Measurements from ENCODE around the gene MUTYH.
A peak's percentile ranks its signal among the peaks of the same experiment; 100 is the strongest.
"Not testable (repeated sequence)": the region's sequence is repeated elsewhere in the genome, so short reads cannot be mapped to it uniquely, and the experiment has no call there.

Gene MUTYH

GRCh38 chr1:45339789-45340558 is at the start of gene MUTYH, which contains the start of gene TOE1:
TSS of gene MUTYH (minus strand) at chr1:45340440. CDS start at chr1:45334505, 5,935 bp downstream.
TSS of gene TOE1 (plus strand) at chr1:45340170. CDS start at chr1:45340253, 83 bp downstream.
- peak; percentile 97 for DNase-seq

- DNase-seq = no peak
These were observed 46.0 kb upstream of the MUTYH start for GRCh38 chr1:45386219-45386618.

GRCh38 chr1:45385302-45385701 is 45.1 kb upstream of the MUTYH start:
- DNase-seq = peak; percentile 79

GRCh38 chr1:45384213-45384612 is 44.0 kb upstream of the MUTYH start:
- DNase-seq = not testable (repeated sequence)

GRCh38 chr1:45383191-45383590 is 43.0 kb upstream of the MUTYH start:
- no peak for DNase-seq

GRCh38 chr1:45381243-45381642 is 41.0 kb upstream of the MUTYH start:
- no peak for DNase-seq

DNA sequence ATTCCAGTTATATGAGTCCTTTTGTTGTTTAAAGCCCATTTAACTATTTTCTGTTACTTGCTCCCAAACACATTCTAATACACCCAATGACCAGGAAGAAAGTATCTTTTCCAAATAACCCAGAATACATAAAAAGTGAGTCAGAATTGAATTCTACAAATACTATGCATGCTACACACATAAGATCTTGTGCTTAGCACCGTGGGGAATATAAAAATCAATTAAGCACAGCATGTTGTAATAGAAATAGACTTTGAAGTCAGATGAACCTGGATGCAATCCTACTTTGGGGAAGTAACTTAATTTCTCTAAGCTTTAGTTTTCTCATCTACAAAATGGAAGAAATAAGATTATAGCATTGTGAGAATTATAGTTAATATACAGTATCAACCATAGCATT is 40.5 kb upstream of the MUTYH start:
- no peak for DNase-seq

GRCh38 chr1:45380125-45380524 is 39.9 kb upstream of the MUTYH start:
- DNase-seq = no peak

DNA sequence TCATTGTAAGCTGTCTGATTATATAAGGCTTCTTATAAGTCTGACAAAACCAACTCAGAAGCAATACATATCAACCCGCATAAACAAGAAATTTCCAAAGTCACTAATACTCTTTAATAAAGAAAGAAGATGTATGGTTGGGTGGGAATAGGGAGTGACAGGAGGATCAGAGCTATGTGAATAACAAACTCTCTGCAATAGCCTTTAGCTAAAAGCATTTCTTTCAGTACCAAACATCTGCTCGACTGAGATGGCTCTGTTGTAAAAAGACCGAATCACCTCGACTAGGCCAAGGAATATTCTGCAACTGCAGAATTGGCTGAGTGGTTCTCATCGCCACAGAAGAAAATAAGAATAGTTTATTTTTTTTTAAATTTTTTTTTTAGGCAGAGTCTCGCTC is 39.3 kb upstream of the MUTYH start:
- no peak for DNase-seq

DNA sequence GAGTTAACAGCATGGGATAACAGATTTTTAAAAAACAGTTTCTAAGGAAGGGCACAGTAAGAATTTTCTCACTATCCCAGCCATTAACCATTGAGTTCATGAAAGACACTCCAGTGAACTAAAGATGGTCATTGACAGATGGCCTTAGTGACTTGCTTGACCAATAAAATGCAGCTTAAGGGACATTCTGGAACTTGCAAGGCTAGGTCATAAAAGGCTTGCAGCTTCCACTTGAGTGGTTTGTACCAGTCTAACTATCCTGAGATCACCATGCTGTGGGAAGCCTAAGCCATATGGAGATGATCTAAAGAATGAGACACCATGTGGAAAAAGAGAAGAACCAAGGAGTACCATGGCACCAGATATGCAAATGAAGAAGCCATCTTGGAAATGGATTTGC is 37.9 kb upstream of the MUTYH start:
- no peak for DNase-seq

GRCh38 chr1:45375104-45376090 is 35.2 kb upstream of the MUTYH start:
- no peak for DNase-seq

DNA sequence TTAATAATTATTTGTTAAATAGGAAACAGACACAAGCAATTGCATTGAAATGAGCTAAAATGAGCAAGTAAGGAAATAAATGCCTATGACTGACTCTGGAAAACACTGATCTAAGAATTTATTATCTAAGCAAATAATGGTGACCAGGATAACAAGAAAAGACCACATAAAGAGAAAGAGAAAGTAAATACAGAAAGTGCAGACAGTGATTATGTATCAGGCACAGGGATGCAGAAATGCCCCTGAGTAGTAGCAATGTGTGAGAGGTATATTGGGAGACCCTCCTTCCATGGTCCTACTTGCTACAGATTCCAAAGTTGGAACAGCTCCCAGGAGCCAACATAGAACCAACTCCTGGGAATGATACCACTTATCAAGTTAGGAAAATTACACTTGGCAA is 33.3 kb upstream of the MUTYH start:
- DNase-seq = no peak

DNA sequence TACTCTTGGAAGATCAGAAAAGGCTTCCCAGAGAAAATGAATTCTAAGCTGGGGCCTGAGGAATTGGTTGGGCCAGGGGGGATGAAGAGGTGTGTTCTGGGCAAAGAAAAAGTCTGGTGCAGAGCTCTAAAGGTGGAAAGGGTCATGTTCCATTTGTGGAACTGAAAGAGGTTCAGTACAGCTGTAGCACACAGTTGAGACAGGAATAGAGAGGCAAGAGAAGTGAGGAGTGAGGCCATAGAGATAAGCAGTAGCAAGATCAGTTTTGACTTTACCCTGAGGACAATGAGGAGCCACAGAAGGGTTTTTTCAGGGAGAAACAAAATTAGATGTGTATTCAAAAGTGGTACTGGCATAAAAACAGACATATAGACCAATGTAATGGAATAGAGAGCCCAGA is 30.3 kb upstream of the MUTYH start:
- DNase-seq = no peak

DNA sequence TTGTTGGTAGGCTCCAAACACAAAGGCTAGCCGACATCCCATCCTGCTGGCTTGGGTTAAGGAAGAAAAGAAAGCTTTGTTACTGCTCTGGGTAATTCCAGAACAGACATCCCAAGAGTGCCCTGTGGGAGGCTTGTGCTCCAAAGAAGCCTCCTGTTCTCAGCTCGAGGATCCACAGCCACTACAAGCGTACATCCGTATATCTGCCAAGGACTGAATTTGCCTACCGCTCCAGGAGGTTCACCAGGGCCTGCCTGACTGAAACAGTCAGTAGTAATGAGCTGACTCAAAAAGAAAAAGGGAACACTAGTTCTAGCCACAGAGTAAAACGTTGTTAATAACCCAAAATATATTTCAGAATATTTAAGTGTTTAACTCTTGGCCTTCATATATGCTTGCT is 24.8 kb upstream of the MUTYH start:
- no peak for DNase-seq

DNA sequence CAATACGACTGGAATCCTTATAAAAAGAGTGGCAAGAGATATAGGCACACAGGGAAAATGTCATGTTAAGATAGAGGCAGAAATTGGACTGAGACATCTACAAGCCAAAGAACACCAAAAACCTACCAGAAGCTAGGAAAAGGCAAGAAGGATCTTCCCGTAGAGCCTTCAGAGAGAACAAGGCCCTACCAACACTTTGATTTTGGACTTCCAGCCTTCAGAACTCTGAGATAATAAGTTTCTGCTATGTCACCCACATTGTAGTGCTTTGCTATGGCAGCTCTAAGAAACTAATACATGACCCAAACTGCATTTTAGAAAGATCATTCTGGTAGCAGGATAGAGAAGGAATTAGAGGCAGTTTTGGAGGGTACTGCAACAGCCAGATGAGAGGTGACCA is 24.1 kb upstream of the MUTYH start:
- no peak for DNase-seq

GRCh38 chr1:45360981-45361380 is 20.7 kb upstream of the MUTYH start:
- peak; percentile 66 for DNase-seq

DNA sequence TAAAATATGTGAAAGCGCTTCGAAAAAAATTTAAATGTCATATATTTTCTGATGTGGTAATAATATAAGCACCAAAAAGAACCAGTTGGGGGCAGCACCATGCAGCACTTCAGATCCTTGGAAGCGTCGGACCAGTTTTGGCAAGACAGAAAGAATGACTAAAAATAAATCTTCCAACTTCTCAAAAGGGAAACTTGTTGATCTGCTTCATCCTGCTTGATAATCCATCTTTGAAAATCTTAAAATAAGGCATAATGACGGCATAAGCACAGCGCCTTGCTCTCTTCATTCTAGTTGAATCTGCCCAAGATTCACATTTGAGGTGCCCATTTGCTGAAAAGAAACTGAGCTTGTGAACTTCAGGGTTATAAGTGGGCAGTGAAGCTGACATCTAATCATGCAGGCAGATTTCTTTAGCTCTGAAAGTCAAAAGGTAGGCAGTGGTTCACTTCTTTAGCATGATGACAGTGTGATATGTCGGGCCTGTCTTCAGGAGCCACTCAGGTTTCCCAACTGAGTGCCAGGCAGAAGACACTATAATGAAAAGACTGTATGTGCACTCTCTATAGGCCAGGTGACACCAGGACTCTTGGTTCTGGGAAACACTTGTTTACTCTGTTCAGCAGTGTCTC is 19.8 kb upstream of the MUTYH start:
- DNase-seq = peak; percentile 55

GRCh38 chr1:45356186-45356585 is 15.9 kb upstream of the MUTYH start:
- DNase-seq = no peak

- no peak for DNase-seq
These were observed 15.4 kb upstream of the MUTYH start for GRCh38 chr1:45355683-45356082.

DNA sequence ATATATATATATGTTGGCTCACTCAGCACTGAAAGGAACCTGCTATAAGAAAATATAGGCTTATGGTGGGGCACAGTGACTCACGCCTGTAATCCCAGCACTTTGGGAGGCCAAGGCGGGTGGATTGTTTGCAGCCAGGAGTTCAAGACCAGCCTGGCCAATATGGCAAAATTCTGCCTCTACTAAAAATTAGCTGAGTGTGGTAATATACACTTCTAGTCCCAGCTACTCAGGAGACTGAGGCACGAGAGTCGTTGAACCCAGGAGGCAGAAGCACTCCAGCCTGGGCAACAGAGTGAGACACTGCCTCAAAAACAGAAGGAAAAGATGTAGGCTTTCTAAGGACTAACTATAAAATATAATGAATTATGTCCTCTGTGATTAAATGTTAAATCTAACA is 14.6 kb upstream of the MUTYH start:
- DNase-seq = no peak

- no peak for DNase-seq
These were observed 13.4 kb upstream of the MUTYH start for GRCh38 chr1:45353685-45354084.

GRCh38 chr1:45351508-45351907 is 11.3 kb upstream of the MUTYH start:
- no peak for DNase-seq

DNA sequence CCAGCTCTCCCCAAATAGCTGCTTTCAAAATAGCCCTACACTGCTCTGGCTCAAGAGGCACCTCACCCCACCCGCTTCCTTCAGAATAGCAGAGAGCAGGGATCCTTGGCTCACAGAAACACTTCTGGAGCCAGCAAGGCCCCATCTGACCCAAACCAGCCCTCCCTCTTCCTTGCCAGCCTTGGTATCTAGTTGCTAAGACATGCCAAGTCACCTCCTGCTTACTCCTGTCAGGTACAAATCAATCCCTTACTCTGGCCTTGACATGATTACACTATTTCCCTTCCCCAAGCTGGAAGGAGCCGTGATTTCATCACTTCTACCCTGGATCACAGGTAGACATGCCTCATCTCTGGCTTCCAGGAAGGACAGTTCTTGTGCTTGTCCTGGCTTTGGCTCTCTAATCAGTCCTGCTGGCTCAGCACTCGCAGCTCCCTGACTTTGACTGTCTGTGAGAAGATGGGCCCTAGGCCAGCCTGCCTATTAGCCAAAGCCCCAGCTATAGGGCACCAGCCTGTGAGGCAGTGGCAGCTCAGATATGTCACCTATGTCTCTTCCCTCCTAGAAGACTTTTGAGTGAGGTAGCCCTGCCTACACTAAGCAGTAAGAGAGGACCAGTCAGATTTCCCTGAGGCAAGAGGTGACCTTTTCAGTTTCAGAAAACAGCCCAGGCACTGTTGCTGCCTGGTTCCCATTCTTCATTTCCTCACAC is 8.9 kb upstream of the MUTYH start:
- no peak for DNase-seq
